CD4-positive, alpha-beta T cell (primary cell): ENCODE measurements around the gene HAGHL. TPM values are rescaled to one million over a fixed set of nuclear protein-coding genes. Genes with fewer than 3 reads are reported as not detected.
A peak's percentile ranks its signal among the peaks of the same experiment; 100 is the strongest.

Experiments
- ATAC-seq: fragments of 200-7000 bp; cut with Tn5 transposase; one replicate; pipeline ENCODE4 v1.10.0; 2022; ENCODE audit warnings: mild to moderate bottlenecking; ENCODE audit not compliant: poor library complexity
- CTCF ChIA-PET: fragments of 350-600 bp; sonication (Branson Sonifier 250); formaldehyde crosslinking; loops from one replicate; lab custom pipeline; 2021; ENCODE audit warnings: antibody characterized with exemption, inconsistent platforms; lab: Charles Lee
- POLR2A ChIA-PET: fragments of 350-600 bp; sonication (Branson Sonifier 250); formaldehyde crosslinking; loops from one replicate; lab custom pipeline; 2021; ENCODE audit warnings: antibody characterized with exemption, inconsistent platforms; lab: Charles Lee
- DNase-seq, 14 experiments: peaks; one replicate each; pipeline ENCODE4 v3.0.0-alpha.2; 2013 to 2020; ENCODE audit warnings: mixed read lengths in 2 of 14
- H3K27ac ChIP-seq, 2 donors: one replicate each; pipeline versions ENCODE4 v1.5.1 to v1.7.0; 2013; ENCODE audit warnings: low read length in 2 of 2, low read depth in 1 of 2, mild to moderate bottlenecking in 1 of 2
- H3K27me3 ChIP-seq, 2 experiments: 1 replicate in 1 of 2; 2 replicates in 1 of 2; pipeline versions ENCODE4 v1.6.1 to v1.7.0; 2013; ENCODE audit warnings: low read length in 2 of 2, control low read depth in 1 of 2, mild to moderate bottlenecking in 1 of 2, moderate library complexity in 1 of 2; ENCODE audit not compliant: insufficient read depth in 2 of 2, control insufficient read depth in 1 of 2
- H3K36me3 ChIP-seq: one replicate; pipeline ENCODE4 v1.6.1; 2013; ENCODE audit warnings: low read length, control low read depth; ENCODE audit not compliant: insufficient read depth
- H3K4me1 ChIP-seq: one replicate; pipeline ENCODE4 v1.6.1; 2013; ENCODE audit warnings: low read length, control low read depth; ENCODE audit not compliant: insufficient read depth
- H3K4me3 ChIP-seq: one replicate; pipeline ENCODE4 v1.5.1; 2013; ENCODE audit warnings: mild to moderate bottlenecking, low read length, moderate library complexity
- H3K9me3 ChIP-seq, 2 experiments: 1 replicate in 1 of 2; 2 replicates in 1 of 2; pipeline versions ENCODE4 v1.6.1 to v1.7.0; 2013; ENCODE audit warnings: low read length in 2 of 2, mild to moderate bottlenecking in 2 of 2, control low read depth in 1 of 2, moderate library complexity in 1 of 2; ENCODE audit not compliant: control insufficient read depth in 1 of 2, insufficient read depth in 1 of 2
- H3K27ac Mint-ChIP-seq: one replicate; pipeline ENCODE4 v1.8.0; 2020; ENCODE audit warnings: mixed read lengths
- H3K27me3 Mint-ChIP-seq: one replicate; pipeline ENCODE4 v1.8.0; 2021; ENCODE audit warnings: mixed read lengths
- H3K36me3 Mint-ChIP-seq: one replicate; pipeline ENCODE4 v1.8.0; 2021; ENCODE audit warnings: low read depth, mixed read lengths
- H3K4me1 Mint-ChIP-seq: one replicate; pipeline ENCODE4 v1.8.0; 2021; ENCODE audit warnings: low read depth, mixed read lengths
- H3K4me3 Mint-ChIP-seq: one replicate; pipeline ENCODE4 v1.8.0; 2020; ENCODE audit warnings: mild to moderate bottlenecking, mixed read lengths
- H3K9me3 Mint-ChIP-seq: one replicate; pipeline ENCODE4 v1.8.0; 2020; ENCODE audit warnings: mixed read lengths
- intact Hi-C, 2 experiments: fragments of 100-400 bp; cut with DNase I in 1 of 2; cut with micrococcal nuclease in 1 of 2; formaldehyde crosslinking; loops; one replicate each; pipeline versions ENCODE4 v1.15.1 to v1.9.0; 2023 to 2025; cut with DNase I, micrococcal nuclease
- total RNA-seq, 174 experiments: library from RNA in 2 of 174; stranded (reverse) in 2 of 174; gene quantifications; one replicate each; pipeline ENCODE4 v1.2.3 and lab custom pipeline; 2021 to 2026
- TF ChIP-seq, protein P1 (sequence below): fragments of 200-600 bp; IDR thresholded peaks from one replicate; pipeline ENCODE4 v1.8.0; 2022; ENCODE audit warnings: antibody characterized with exemption, mild to moderate bottlenecking

Gene HAGHL
- total RNA-seq, 2 experiments from 2014 or later: 7.1 to 9.2 TPM

DNA sequence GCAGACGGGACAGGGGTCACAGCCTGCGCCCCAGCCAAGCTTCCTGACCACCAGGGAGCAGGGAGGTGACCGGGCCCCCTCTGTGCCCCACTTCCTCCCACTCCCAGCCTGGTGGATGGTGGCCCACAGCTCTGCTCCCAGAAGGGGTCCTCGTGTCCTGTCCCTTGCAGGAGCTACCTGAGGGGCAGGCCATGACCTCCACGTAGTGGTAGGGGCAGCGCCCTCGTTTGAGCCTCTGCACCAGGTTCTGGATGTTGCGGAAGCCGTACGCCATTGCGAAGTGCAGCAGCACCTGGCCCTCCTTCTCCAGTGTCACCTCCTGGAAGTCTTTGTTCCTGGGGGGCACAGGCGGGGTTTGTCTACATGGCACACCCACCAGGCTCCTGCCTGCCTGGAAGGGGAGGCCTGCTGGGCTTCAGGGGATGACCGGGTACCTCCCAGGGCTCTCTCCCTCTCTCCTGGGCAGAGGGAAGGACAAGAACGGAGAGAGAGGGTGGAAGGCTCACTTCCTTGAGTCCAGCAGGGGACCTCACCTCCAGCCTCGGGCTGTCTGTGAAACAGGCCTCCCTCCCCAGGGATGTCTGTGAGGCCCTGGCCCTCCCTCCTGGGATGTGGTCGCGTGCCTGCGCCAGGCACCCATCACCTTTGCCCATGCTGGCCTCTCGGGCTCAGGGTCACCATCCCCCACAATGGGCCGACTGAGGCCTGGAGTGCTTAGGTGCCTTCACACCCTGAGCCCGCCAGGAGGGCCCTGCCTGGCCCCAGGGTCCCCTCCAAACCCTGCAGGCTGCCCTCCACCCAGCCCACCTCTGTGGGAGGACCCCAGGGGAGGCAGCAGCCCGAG lies 4.0 kb downstream of the HAGHL start:
- ChIA-PET CTCF (interaction anchor here (1.9 kb wide), 1 partner anchor 19 kb away, joined by 5 read pairs; no protein-coding TSS in a partner anchor), POLR2A (interaction anchor here (0.8 to 1.0 kb wide), 2 partner anchors 10 to 11 kb away, joined by 3 read pairs; partner anchors contain the start of gene ANTKMT)
- H3K27me3 Mint-ChIP-seq: no peaks in the 10 kb centered on the region
- Histone ChIP-seq H3K4me1 (peaks cover 22% of the 10 kb centered on the region), H3K9me3 (no peaks in the 10 kb centered on the region), H3K36me3 (peaks cover 26% of the 10 kb centered on the region), H3K27me3 (no peaks in the 10 kb centered on the region), H3K4me3 (no peak overlapping the region), H3K27ac (no peak overlapping the region)
- TF ChIP-seq, protein P1, sequence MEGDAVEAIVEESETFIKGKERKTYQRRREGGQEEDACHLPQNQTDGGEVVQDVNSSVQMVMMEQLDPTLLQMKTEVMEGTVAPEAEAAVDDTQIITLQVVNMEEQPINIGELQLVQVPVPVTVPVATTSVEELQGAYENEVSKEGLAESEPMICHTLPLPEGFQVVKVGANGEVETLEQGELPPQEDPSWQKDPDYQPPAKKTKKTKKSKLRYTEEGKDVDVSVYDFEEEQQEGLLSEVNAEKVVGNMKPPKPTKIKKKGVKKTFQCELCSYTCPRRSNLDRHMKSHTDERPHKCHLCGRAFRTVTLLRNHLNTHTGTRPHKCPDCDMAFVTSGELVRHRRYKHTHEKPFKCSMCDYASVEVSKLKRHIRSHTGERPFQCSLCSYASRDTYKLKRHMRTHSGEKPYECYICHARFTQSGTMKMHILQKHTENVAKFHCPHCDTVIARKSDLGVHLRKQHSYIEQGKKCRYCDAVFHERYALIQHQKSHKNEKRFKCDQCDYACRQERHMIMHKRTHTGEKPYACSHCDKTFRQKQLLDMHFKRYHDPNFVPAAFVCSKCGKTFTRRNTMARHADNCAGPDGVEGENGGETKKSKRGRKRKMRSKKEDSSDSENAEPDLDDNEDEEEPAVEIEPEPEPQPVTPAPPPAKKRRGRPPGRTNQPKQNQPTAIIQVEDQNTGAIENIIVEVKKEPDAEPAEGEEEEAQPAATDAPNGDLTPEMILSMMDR: no peak
- ATAC-seq (no peak), DNase-seq (no peak)
- H3K4me1 Mint-ChIP-seq: no peaks in the 10 kb centered on the region
- no peak overlapping the region for H3K27ac Mint-ChIP-seq
- H3K4me3 Mint-ChIP-seq: no peak overlapping the region
- peaks cover 20% of the 10 kb centered on the region for H3K36me3 Mint-ChIP-seq
- H3K9me3 Mint-ChIP-seq: no peaks in the 10 kb centered on the region
- intact Hi-C loops: no loop called here

DNA sequence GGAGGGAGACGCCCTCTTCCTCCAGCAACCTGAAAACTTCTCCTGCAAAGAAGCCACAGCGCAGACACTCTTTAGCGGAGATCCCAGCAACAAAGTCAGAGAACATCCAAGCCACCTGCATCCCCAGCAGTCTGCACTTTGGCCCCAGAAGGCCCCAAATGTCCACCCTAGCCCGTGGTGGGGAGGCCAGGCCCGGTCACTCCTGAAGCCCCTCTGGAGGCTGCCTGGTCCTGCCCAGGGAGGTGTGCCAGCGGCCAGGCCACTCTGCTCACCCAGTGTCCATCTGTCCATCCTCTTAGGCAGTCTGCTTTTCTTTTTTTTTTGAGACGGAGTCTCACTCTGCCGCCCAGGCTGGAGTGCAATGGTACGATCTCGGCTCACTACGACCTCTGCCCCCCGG lies 5.4 kb downstream of the HAGHL start:
- ChIA-PET POLR2A (no interaction called here), CTCF (no interaction called here)
- Mint-ChIP-seq H3K9me3 (no peaks in the 10 kb centered on the region), H3K27ac (no peak overlapping the region), H3K27me3 (no peaks in the 10 kb centered on the region), H3K4me3 (no peak overlapping the region), H3K4me1 (no peaks in the 10 kb centered on the region), H3K36me3 (peaks cover 30% of the 10 kb centered on the region)
- Histone ChIP-seq H3K27ac (no peak overlapping the region), H3K4me3 (no peak overlapping the region), H3K9me3 (no peaks in the 10 kb centered on the region), H3K27me3 (no peaks in the 10 kb centered on the region), H3K4me1 (peaks cover 10% of the 10 kb centered on the region), H3K36me3 (peaks cover 40% of the 10 kb centered on the region)
- TF ChIP-seq, protein P1: no peak
- DNase-seq (peak in 1 of 14 experiments; percentile 5), ATAC-seq (no peak)
- intact Hi-C loops: no loop called here

DNA sequence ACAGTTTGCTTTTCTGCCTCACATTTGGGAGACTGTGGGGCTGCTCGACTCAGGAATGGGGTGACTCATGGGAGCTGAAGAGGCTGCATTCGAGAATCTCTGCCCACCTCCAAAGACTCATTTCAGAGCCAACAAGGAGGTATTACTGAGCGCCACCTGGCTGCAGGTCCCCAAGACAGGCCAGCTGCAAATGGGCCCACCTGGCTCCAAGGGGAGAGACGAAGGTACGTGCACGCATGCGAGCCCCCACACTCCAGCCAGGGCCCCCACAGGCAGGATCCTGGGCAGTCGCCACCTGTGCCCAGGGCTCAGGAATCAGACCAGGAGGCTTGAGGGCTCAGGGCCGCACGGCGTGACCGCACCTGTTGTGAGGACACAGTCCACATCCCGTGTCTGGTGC lies 6.0 kb downstream of the HAGHL start:
- Histone ChIP-seq H3K36me3 (peaks cover 46% of the 10 kb centered on the region), H3K27me3 (no peaks in the 10 kb centered on the region), H3K4me3 (no peak overlapping the region), H3K4me1 (peaks cover 5% of the 10 kb centered on the region), H3K9me3 (no peaks in the 10 kb centered on the region), H3K27ac (no peak overlapping the region)
- Mint-ChIP-seq H3K27ac (no peak overlapping the region), H3K9me3 (no peaks in the 10 kb centered on the region), H3K4me1 (no peaks in the 10 kb centered on the region), H3K27me3 (no peaks in the 10 kb centered on the region), H3K4me3 (no peak overlapping the region), H3K36me3 (peaks cover 31% of the 10 kb centered on the region)
- POLR2A ChIA-PET: interaction anchor here (1.0 kb wide), 1 partner anchor 9 kb away, joined by 3 read pairs; no protein-coding TSS in a partner anchor
- TF ChIP-seq, protein P1: no peak
- intact Hi-C loops: no loop called here
- ATAC-seq: no peak
- CTCF ChIA-PET: interaction anchor here (0.6 to 1.1 kb wide), 2 partner anchors 11 to 17 kb away, joined by 3 read pairs; no protein-coding TSS in a partner anchor
- DNase-seq: peak in 1 of 14 experiments; percentile 29
